BJ (cell line): ENCODE measurements around the gene OSGEP. TPM values are rescaled to one million over a fixed set of nuclear protein-coding genes. Genes with fewer than 3 reads are reported as not detected.

Experiments used
- CTCF ChIA-PET: fragments of 350-600 bp; formaldehyde crosslinking; extraction: SDS; loops from one replicate; lab custom pipeline; 2021; ENCODE audit warnings: antibody characterized with exemption, inconsistent platforms; lab: Yijun Ruan, JAX
- POLR2A ChIA-PET: fragments of 300-600 bp; sonication (Branson Sonifier 250); formaldehyde crosslinking; extraction: SDS; loops from one replicate; lab custom pipeline; 2021; ENCODE audit warnings: antibody characterized with exemption; lab: Charles Lee
- DNase-seq: peaks from one replicate; pipeline ENCODE4 v3.0.0-alpha.2; 2011; ENCODE audit warnings: low read depth
- H3K27me3 ChIP-seq: 2 replicates; pipeline ENCODE4 v1.6.0; 2011; ENCODE audit warnings: low read length; ENCODE audit not compliant: control insufficient read depth, insufficient read depth
- H3K36me3 ChIP-seq: 2 replicates; pipeline ENCODE4 v1.5.1; 2011; ENCODE audit warnings: low read length; ENCODE audit not compliant: control insufficient read depth, insufficient read depth
- H3K4me3 ChIP-seq: 2 replicates; pipeline ENCODE4 v1.5.1; 2011; ENCODE audit warnings: low read depth, mild to moderate bottlenecking, control low read depth, low read length
- polyA minus RNA-seq: library from RNA; depleted of rRNA, polyadenylated mRNA; stranded (reverse); fragments of >200 nt; gene quantifications from 2 replicates; pipeline ENCODE4 v1.2.3, GENCODE V29; 2011; rRNA and poly(A)+ RNA removed
- polyA plus RNA-seq: library from polyadenylated mRNA; depleted of rRNA; stranded (reverse); fragments of >200 nt; gene quantifications from 2 replicates; pipeline ENCODE4 v1.2.3, GENCODE V29; 2011; rRNA removed
- TF ChIP-seq, protein P1 (sequence below): IDR thresholded peaks from 2 replicates; pipeline ENCODE4 v1.5.1; 2011; ENCODE audit warnings: low read depth, mild to moderate bottlenecking, control low read depth, inconsistent platforms, low read length, moderate library complexity; ENCODE audit not compliant: insufficient read depth

OSGEP gene
- polyA plus RNA-seq (21.2 and 28.9 TPM in 2 replicates), polyA minus RNA-seq (24.4 and 34.2 TPM in 2 replicates)

DNA sequence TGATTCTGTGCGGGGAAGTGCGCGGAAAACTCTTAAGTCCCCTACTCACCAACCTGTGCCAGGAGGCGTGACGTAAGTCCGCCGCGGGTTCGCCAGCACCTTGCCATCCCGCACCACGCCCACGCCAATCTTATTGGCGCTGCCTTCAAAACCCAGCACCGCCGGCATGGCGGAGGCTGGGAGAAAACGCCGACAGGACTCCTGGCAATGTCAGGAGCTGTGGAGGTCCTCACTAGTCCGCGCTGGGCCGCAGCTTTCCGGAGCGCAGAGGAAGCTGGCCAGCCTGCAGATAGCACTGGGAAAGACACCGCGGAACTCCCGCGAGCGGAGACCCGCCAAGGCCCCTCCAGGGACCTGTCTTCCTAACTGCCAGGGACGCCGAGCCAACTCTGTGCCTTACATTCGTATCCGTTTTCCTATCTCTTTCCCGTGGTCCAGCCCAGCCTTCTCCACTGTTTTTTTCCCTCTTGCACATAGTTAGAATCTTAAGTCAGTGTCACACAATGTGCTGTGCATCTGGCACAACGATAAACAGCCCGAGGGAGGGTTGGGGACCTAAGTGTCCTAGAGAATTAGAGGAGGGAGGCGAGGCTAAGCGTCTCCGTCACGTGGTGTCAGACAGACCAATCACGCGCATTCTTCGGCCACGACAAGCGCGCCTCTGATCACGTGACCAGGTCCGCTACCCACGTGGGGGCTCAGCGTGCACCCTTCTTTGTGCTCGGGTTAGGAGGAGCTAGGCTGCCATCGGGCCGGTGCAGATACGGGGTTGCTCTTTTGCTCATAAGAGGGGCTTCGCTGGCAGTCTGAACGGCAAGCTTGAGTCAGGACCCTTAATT lies at the start of gene OSGEP, which contains the start of gene APEX1:
Gene OSGEP, minus strand, starts transcription at position 297 of the 839 bp plus-strand sequence. Its CDS starts 129 bp downstream, at position 168.
Gene APEX1, plus strand, starts transcription at position 711 of the 839 bp plus-strand sequence. CDS start 420 bp downstream, outside the sequence.
- Histone ChIP-seq H3K27me3 (no peaks in the 10 kb centered on the region), H3K4me3 (peak within 1 kb of the TSS; percentile 65), H3K36me3 (peaks cover 24% of the 10 kb centered on the region)
- peak; percentile 93 for DNase-seq
- ChIA-PET CTCF (interaction anchor here (0.7 to 1.6 kb wide), 3 partner anchors 10 to 228 kb away, joined by 3 to 16 read pairs (median 3); partner anchors contain the start of gene TEP1), POLR2A (no interaction called here)
- TF ChIP-seq, protein P1, sequence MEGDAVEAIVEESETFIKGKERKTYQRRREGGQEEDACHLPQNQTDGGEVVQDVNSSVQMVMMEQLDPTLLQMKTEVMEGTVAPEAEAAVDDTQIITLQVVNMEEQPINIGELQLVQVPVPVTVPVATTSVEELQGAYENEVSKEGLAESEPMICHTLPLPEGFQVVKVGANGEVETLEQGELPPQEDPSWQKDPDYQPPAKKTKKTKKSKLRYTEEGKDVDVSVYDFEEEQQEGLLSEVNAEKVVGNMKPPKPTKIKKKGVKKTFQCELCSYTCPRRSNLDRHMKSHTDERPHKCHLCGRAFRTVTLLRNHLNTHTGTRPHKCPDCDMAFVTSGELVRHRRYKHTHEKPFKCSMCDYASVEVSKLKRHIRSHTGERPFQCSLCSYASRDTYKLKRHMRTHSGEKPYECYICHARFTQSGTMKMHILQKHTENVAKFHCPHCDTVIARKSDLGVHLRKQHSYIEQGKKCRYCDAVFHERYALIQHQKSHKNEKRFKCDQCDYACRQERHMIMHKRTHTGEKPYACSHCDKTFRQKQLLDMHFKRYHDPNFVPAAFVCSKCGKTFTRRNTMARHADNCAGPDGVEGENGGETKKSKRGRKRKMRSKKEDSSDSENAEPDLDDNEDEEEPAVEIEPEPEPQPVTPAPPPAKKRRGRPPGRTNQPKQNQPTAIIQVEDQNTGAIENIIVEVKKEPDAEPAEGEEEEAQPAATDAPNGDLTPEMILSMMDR: no peak

GRCh38 chr14:20503898-20504297 lies 49.3 kb upstream of the OSGEP start:
- no peak for DNase-seq
- ChIA-PET POLR2A (no interaction called here), CTCF (no interaction called here)
- no peaks in the 10 kb centered on the region for H3K27me3 ChIP-seq
- H3K36me3 ChIP-seq: no peaks in the 10 kb centered on the region
- TF ChIP-seq, protein P1: no peak
- no peak overlapping the region for H3K4me3 ChIP-seq

- Histone ChIP-seq H3K36me3 (no peaks in the 10 kb centered on the region), H3K27me3 (no peaks in the 10 kb centered on the region), H3K4me3 (no peak overlapping the region)
- no peak for DNase-seq
- TF ChIP-seq, protein P1: no peak
- POLR2A ChIA-PET: no interaction called here
- CTCF ChIA-PET: no interaction called here
These were observed 46.7 kb upstream of the OSGEP start for GRCh38 chr14:20501346-20501745.

GRCh38 chr14:20499881-20500280 lies 45.3 kb upstream of the OSGEP start:
- POLR2A ChIA-PET: no interaction called here
- Histone ChIP-seq H3K27me3 (no peaks in the 10 kb centered on the region), H3K36me3 (no peaks in the 10 kb centered on the region), H3K4me3 (no peak overlapping the region)
- CTCF ChIA-PET: interaction anchor here (0.9 kb wide), 1 partner anchor 31 kb away, joined by 6 read pairs; no protein-coding TSS in a partner anchor
- TF ChIP-seq, protein P1: no peak
- DNase-seq: no peak

DNA sequence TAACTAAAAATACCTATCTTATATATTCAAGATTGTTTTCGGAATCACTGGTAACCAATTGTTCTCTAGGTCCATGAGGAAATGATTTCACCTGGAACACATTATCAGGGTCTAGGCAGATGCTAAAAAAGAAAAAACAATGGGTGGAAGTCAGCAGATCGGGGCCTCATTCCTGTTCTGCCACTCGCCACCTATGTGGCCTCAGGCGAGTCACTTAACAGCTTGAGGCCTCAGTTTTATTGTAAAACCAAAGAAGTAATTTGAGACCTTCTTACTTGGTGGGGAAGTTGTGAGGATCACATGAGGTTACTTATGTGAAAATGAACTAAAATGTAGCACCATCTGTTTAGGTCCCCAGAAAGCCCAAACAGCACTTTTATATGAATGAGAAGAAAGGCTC lies 44.5 kb upstream of the OSGEP start:
- Histone ChIP-seq H3K36me3 (no peaks in the 10 kb centered on the region), H3K27me3 (no peaks in the 10 kb centered on the region), H3K4me3 (no peak overlapping the region)
- ChIA-PET POLR2A (no interaction called here), CTCF (no interaction called here)
- TF ChIP-seq, protein P1: no peak
- no peak for DNase-seq
